ENCODE measurements around the gene RNU1-3. TPM values are rescaled to one million over a fixed set of nuclear protein-coding genes. Genes with fewer than 3 reads are reported as not detected.
"Not testable (repeated sequence)": the region's sequence is repeated elsewhere in the genome, so short reads cannot be mapped to it uniquely, and the experiment has no call there.

Gene RNU1-3
- total and polyA plus RNA-seq, 2 of the 8 experiments (the other 6 are each of a cell fraction or from before 2014, with no cell fraction given), result 145 to 1,303 TPM

DNA sequence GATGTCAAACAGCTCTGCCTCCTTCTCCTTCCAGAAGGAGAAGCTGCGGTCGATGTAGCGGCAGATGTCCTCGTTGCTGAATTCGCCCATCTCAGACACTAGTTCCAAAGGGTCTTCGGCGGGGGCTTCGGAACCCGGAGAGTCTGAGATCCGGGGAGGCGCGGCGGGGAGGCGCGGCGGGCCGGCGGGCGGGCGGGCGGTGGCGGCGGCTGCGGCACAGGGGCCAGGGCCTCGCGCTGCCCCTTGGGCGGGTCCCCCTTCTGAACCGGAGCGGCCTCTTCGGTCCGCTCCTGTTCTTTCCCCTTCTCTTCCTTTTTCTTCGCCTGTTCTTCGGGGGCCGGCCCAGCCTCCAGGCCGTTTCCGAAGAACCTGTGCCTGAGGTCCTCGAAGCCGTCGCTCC is 25.5 kb upstream of the RNU1-3 start:
- H2BK120ac ChIP-seq (replicated peaks; ENCODE audit: low read depth, low read length); H3K23ac ChIP-seq (ENCODE audit: insufficient read length); H3K4me3 ChIP-seq (ENCODE audit: extremely low read depth in 1 of 4, insufficient read depth in 2 of 4, low read depth in 3 of 4, low read length in 4 of 4); H4K20me1 ChIP-seq (replicated peaks in 1 of 2; ENCODE audit: control insufficient read depth in 1 of 2, insufficient read depth in 2 of 2, low read length in 2 of 2); H3K79me1 ChIP-seq (ENCODE audit: low read depth, low read length); H3K9ac ChIP-seq (replicated peaks in 1 of 4; ENCODE audit: extremely low read depth in 1 of 4, low read depth in 3 of 4, low read length in 3 of 4); DNase-seq (ENCODE audit: low read depth in 1 of 2, low spot score in 2 of 2); H4K8ac ChIP-seq (ENCODE audit: extremely low read depth, insufficient read depth, low read length); H3K27ac ChIP-seq (ENCODE audit: low read depth, low read length); FAIRE-seq; H4K91ac ChIP-seq (replicated peaks; ENCODE audit: insufficient read length, low read length); H2BK5ac ChIP-seq (ENCODE audit: low read depth, low read length); H3K9me3 ChIP-seq (ENCODE audit: insufficient read depth in 2 of 2, low read depth in 1 of 2, low read length in 1 of 2); H3K14ac ChIP-seq (ENCODE audit: insufficient read length); H3K23me2 ChIP-seq (ENCODE audit: low read depth, low read length); H3K27me3 ChIP-seq (replicated peaks in 1 of 4; ENCODE audit: control insufficient read depth in 3 of 4, extremely low read depth in 1 of 4, insufficient read depth in 3 of 4, low read length in 3 of 4); H3K56ac ChIP-seq (replicated peaks; ENCODE audit: insufficient read length, low read depth, low read length); H3K18ac ChIP-seq (ENCODE audit: extremely low read depth, low read length); H3K79me2 ChIP-seq (ENCODE audit: control insufficient read depth in 1 of 2, insufficient read depth in 2 of 2, low read length in 2 of 2); H2AK5ac ChIP-seq (ENCODE audit: low read depth, low read length); H2BK12ac ChIP-seq (ENCODE audit: low read depth, low read length); H3K4me2 ChIP-seq (ENCODE audit: insufficient read depth in 1 of 2, low read depth in 2 of 2, low read length in 2 of 2); H2AFZ ChIP-seq (ENCODE audit: low read length); H2BK20ac ChIP-seq (ENCODE audit: low read length); H2BK15ac ChIP-seq (ENCODE audit: low read length); H3K4me1 ChIP-seq (replicated peaks in 1 of 4; ENCODE audit: control insufficient read depth in 3 of 4, insufficient read depth in 4 of 4, low read length in 3 of 4); H3K36me3 ChIP-seq (ENCODE audit: control insufficient read depth in 2 of 4, insufficient read depth in 4 of 4, low read length in 3 of 4); H4K5ac ChIP-seq (ENCODE audit: insufficient read length, low read depth, low read length); H3K4ac ChIP-seq (replicated peaks; ENCODE audit: insufficient read length, low read depth, low read length): not testable (repeated sequence)
- CTCF ChIA-PET (ENCODE audit: partially characterized antibody), result interaction anchor here (2.2 to 27.1 kb wide), 3 partner anchors 21 to 75 kb away, joined by 5 to 723 read pairs (median 611); partner anchors contain the start of gene NBPF1
- POLR2A ChIA-PET (ENCODE audit: partially characterized antibody), result interaction anchor here (0.7 to 7.3 kb wide), 6 partner anchors 9 to 80 kb away, joined by 3 to 52 read pairs (median 4); no protein-coding TSS in a partner anchor
- no CpG with 5 or more reads among the region's 39 CpGs for WGBS, 2 experiments (ENCODE audit: extremely low coverage in 1 of 2, insufficient coverage in 1 of 2, insufficient read length in 1 of 2, insufficient replicate concordance in 2 of 2, low coverage in 1 of 2, low lambda C conversion rate in 2 of 2, missing lambda C conversion rate in 1 of 2)

Measured in H1 (cell line).